BLaER1 (cell line): ENCODE measurements around the gene INTS2.
"Not testable (repeated sequence)": the region's sequence is repeated elsewhere in the genome, so short reads cannot be mapped to it uniquely, and the experiment has no call there.

Experiments used
- H3K27ac ChIP-seq: shearing (Covaris generic); formaldehyde crosslinking; 2 replicates; pipeline ENCODE4 v1.8.1; 2022
- H3K27me3 ChIP-seq: shearing (Covaris generic); formaldehyde crosslinking; 2 replicates; pipeline ENCODE4 v1.8.1; 2022
- H3K36me3 ChIP-seq: shearing (Covaris generic); formaldehyde crosslinking; 2 replicates; pipeline ENCODE4 v1.8.1; 2022
- H3K4me1 ChIP-seq: shearing (Covaris generic); formaldehyde crosslinking; 2 replicates; pipeline ENCODE4 v1.8.1; 2022
- H3K4me2 ChIP-seq: shearing (Covaris generic); formaldehyde crosslinking; 2 replicates; pipeline ENCODE4 v1.8.1; 2022
- H3K4me3 ChIP-seq: shearing (Covaris generic); formaldehyde crosslinking; 2 replicates; pipeline ENCODE4 v1.8.1; 2022
- H3K9ac ChIP-seq: shearing (Covaris generic); formaldehyde crosslinking; 2 replicates; pipeline ENCODE4 v1.8.1; 2022
- H3K9me3 ChIP-seq: shearing (Covaris generic); formaldehyde crosslinking; 2 replicates; pipeline ENCODE4 v1.8.1; 2022
- H4K20me1 ChIP-seq: shearing (Covaris generic); formaldehyde crosslinking; 2 replicates; pipeline ENCODE4 v1.8.1; 2022
- Cebpa-rat ChIP-seq: shearing (Covaris generic); IDR thresholded peaks from 2 replicates; pipeline ENCODE4 v1.8.1; 2022

Gene INTS2

DNA sequence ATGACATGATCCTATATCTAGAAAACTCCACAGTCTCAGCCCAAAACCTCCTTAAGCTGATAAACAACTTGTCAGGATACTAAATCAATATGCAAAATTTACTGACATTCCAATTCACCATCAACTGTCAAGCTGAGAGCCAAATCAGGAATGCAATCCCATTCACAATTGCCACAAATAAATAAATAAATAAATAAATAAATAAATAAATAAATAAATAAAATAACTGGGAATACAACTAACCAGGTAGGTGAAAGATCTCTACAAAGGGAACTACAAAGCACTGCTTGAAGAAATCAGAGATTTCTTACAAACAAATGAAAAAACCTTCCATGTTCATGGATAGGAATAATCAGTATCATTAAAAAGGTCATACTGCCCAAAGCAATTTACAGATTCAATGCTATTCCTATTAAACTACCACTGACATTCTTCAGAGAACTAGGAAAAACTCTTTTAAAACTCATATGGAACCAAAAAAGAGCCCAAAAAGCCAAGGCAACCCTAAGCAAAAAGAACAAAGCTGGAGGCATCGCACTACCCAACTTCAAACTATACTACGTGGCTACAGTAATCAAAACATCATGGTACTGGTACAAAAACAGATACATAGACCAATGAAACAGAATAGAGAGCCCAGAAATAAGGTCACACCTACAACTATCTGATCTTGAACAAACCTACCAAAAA is 102.2 kb downstream of the INTS2 start:
- no peaks in the 10 kb centered on the region for H4K20me1 ChIP-seq
- no peak overlapping the region for H3K9ac ChIP-seq
- H3K4me2 ChIP-seq, result no peak overlapping the region
- no peaks in the 10 kb centered on the region for H3K27me3 ChIP-seq
- H3K4me3 ChIP-seq, result no peak overlapping the region
- H3K27ac ChIP-seq, result no peak overlapping the region
- no peak for TF ChIP-seq Cebpa-rat
- H3K4me1 ChIP-seq, result no peaks in the 10 kb centered on the region
- H3K36me3 ChIP-seq, result peaks cover 66% of the 10 kb centered on the region
- peaks cover 38% of the 10 kb centered on the region for H3K9me3 ChIP-seq

GRCh38 chr17:61822326-61823285 is 105.2 kb downstream of the INTS2 start:
- no peaks in the 10 kb centered on the region for H3K4me1 ChIP-seq
- peaks cover 75% of the 10 kb centered on the region for H3K36me3 ChIP-seq
- H3K27ac ChIP-seq, result no peak overlapping the region
- no peak overlapping the region for H3K9ac ChIP-seq
- no peak overlapping the region for H3K4me3 ChIP-seq
- no peaks in the 10 kb centered on the region for H3K27me3 ChIP-seq
- peaks cover 35% of the 10 kb centered on the region for H3K9me3 ChIP-seq
- H4K20me1 ChIP-seq, result no peaks in the 10 kb centered on the region
- H3K4me2 ChIP-seq, result no peak overlapping the region
- TF ChIP-seq Cebpa-rat, result no peak

GRCh38 chr17:61821655-61822054 is 106.1 kb downstream of the INTS2 start:
- Histone ChIP-seq H3K27ac (no peak overlapping the region), H3K4me2 (no peak overlapping the region), H3K36me3 (peaks cover 65% of the 10 kb centered on the region), H3K27me3 (no peaks in the 10 kb centered on the region), H3K9ac (no peak overlapping the region), H3K4me1 (no peaks in the 10 kb centered on the region), H3K9me3 (peaks cover 29% of the 10 kb centered on the region), H4K20me1 (no peaks in the 10 kb centered on the region), H3K4me3 (no peak overlapping the region)
- no peak for TF ChIP-seq Cebpa-rat

DNA sequence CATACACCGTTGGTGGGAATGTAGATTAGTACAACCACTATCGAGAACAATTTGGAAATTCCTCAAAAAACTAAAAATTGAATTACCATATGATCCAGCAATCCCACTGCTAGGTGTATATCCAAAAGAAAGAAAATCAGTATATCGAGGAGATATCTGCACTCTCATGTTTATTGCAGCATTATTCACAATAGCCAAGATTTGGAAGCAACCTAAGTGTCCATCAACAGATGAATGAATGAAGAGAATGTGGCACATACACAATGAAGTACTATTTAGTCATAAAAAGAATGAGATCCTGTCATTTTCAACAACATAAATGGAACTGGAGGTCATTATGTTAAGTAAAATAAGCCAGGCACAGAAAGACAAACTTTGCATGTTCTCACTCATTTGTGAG is 108.5 kb downstream of the INTS2 start:
- Histone ChIP-seq H3K36me3 (peaks cover 52% of the 10 kb centered on the region), H3K9me3 (peaks cover 18% of the 10 kb centered on the region)
- H3K4me1 ChIP-seq, H4K20me1 ChIP-seq, H3K27me3 ChIP-seq, H3K4me3 ChIP-seq, H3K9ac ChIP-seq, H3K4me2 ChIP-seq, H3K27ac ChIP-seq: not testable (repeated sequence)

- no peak overlapping the region for H3K4me3 ChIP-seq
- no peaks in the 10 kb centered on the region for H3K4me1 ChIP-seq
- no peak overlapping the region for H3K27ac ChIP-seq
- H3K27me3 ChIP-seq, result no peaks in the 10 kb centered on the region
- H3K4me2 ChIP-seq, result no peak overlapping the region
- no peak overlapping the region for H3K9ac ChIP-seq
- H3K9me3 ChIP-seq, result peaks cover 18% of the 10 kb centered on the region
- H3K36me3 ChIP-seq, result peaks cover 45% of the 10 kb centered on the region
- no peaks in the 10 kb centered on the region for H4K20me1 ChIP-seq
- no peak for TF ChIP-seq Cebpa-rat
Measured at GRCh38 chr17:61818225-61818624, 109.6 kb downstream of the INTS2 start.

DNA sequence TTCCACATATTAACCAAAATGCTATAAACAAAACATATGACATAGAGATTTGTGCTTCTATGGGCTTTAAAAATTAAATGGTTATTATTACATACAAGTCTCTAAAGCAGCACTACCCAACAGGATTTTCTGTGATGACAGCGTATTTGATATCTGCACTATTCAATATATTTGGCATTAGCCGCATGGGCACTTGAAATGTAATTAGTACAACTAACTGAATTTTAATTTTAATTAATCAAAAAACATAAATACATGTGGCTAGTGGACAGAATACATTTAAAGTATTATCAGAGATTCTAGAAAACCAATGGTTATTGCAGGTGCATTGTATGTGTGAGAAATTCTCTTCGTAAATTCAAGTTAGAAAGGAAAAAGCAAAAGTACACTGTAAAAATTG is 110.3 kb downstream of the INTS2 start:
- Histone ChIP-seq H3K27me3 (no peaks in the 10 kb centered on the region), H3K4me1 (no peaks in the 10 kb centered on the region), H3K27ac (no peak overlapping the region), H3K9ac (no peak overlapping the region), H3K36me3 (peaks cover 40% of the 10 kb centered on the region), H3K4me3 (no peak overlapping the region), H4K20me1 (no peaks in the 10 kb centered on the region), H3K9me3 (peaks cover 18% of the 10 kb centered on the region), H3K4me2 (no peak overlapping the region)
- TF ChIP-seq Cebpa-rat, result no peak

DNA sequence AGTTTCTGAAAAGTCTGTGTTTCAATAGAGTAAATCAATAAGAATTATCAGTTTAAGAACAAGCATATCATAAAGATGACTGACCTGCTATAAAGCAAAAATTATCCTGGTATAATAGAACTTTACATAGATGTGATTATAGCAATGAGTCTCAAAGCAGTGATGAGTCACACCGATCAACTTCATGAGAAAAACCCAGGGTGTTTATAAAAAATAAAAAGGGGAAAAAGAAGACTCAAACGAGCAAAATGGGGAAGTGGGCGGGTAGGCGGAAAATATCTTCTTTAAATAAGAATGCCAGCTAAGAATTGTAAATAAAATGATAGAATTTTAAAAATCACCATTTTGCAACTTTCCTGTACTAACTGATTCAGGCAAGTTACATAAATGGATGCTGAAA is 111.2 kb downstream of the INTS2 start:
- no peaks in the 10 kb centered on the region for H4K20me1 ChIP-seq
- peaks cover 37% of the 10 kb centered on the region for H3K36me3 ChIP-seq
- no peaks in the 10 kb centered on the region for H3K4me1 ChIP-seq
- no peak overlapping the region for H3K27ac ChIP-seq
- no peak for TF ChIP-seq Cebpa-rat
- H3K9ac ChIP-seq, result no peak overlapping the region
- peaks cover 13% of the 10 kb centered on the region for H3K9me3 ChIP-seq
- no peaks in the 10 kb centered on the region for H3K27me3 ChIP-seq
- no peak overlapping the region for H3K4me2 ChIP-seq
- H3K4me3 ChIP-seq, result no peak overlapping the region

- H3K4me2 ChIP-seq, result no peak overlapping the region
Measured at GRCh38 chr17:61815863-61816503, 111.8 kb downstream of the INTS2 start.

More at GRCh38 chr17:61815863-61816503, 111.8 kb downstream of the INTS2 start:
- no peak overlapping the region for H3K27ac ChIP-seq
- H3K9ac ChIP-seq, result no peak overlapping the region
- no peaks in the 10 kb centered on the region for H3K27me3 ChIP-seq
- no peak for TF ChIP-seq Cebpa-rat
- no peaks in the 10 kb centered on the region for H4K20me1 ChIP-seq
- H3K4me1 ChIP-seq, result no peaks in the 10 kb centered on the region
- no peak overlapping the region for H3K4me3 ChIP-seq
- H3K9me3 ChIP-seq, result peaks cover 8% of the 10 kb centered on the region
- peaks cover 37% of the 10 kb centered on the region for H3K36me3 ChIP-seq
